ENCODE measurements around the gene EFCAB11. TPM values are rescaled to one million over a fixed set of nuclear protein-coding genes. Genes with fewer than 3 reads are reported as not detected.

Gene EFCAB11
- total RNA-seq, 1 experiment from 2014 or later: 15.5 TPM

GRCh38 chr14:89899917-89900663, 54.4 kb downstream of the EFCAB11 start:
- POLR2A ChIA-PET: no interaction called here
- DNase-seq (ENCODE audit: low spot score): no peak

GRCh38 chr14:89899291-89899690, 55.2 kb downstream of the EFCAB11 start:
- Mint-ChIP-seq H3K36me3 (no peaks in the 10 kb centered on the region), H3K27ac (no peak overlapping the region), H3K4me1 (peaks cover 7% of the 10 kb centered on the region), H3K9me3 (no peaks in the 10 kb centered on the region), H3K4me3 (no peak overlapping the region), H3K27me3 (ENCODE audit: low read depth) (no peaks in the 10 kb centered on the region)
- ChIA-PET CTCF (interaction anchor here (0.5 to 1.5 kb wide), 6 partner anchors 8 to 858 kb away, joined by 3 to 5 read pairs (median 4); no protein-coding TSS in a partner anchor), POLR2A (no interaction called here)
- DNase-seq (ENCODE audit: low spot score) (no peak), ATAC-seq (no peak)
- TF ChIP-seq NFATC4 (CRISPR knock-in tag; IDR thresholded peaks at IDR 0.05): no peak
- no peak for TF ChIP-seq SP1 (CRISPR knock-in tag; conservative IDR thresholded peaks at IDR 0.05)
- TF ChIP-seq NFE2L1 (CRISPR knock-in tag; IDR thresholded peaks at IDR 0.05): no peak
- TF ChIP-seq, protein P1, sequence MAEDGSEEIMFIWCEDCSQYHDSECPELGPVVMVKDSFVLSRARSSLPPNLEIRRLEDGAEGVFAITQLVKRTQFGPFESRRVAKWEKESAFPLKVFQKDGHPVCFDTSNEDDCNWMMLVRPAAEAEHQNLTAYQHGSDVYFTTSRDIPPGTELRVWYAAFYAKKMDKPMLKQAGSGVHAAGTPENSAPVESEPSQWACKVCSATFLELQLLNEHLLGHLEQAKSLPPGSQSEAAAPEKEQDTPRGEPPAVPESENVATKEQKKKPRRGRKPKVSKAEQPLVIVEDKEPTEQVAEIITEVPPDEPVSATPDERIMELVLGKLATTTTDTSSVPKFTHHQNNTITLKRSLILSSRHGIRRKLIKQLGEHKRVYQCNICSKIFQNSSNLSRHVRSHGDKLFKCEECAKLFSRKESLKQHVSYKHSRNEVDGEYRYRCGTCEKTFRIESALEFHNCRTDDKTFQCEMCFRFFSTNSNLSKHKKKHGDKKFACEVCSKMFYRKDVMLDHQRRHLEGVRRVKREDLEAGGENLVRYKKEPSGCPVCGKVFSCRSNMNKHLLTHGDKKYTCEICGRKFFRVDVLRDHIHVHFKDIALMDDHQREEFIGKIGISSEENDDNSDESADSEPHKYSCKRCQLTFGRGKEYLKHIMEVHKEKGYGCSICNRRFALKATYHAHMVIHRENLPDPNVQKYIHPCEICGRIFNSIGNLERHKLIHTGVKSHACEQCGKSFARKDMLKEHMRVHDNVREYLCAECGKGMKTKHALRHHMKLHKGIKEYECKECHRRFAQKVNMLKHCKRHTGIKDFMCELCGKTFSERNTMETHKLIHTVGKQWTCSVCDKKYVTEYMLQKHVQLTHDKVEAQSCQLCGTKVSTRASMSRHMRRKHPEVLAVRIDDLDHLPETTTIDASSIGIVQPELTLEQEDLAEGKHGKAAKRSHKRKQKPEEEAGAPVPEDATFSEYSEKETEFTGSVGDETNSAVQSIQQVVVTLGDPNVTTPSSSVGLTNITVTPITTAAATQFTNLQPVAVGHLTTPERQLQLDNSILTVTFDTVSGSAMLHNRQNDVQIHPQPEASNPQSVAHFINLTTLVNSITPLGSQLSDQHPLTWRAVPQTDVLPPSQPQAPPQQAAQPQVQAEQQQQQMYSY (CRISPR knock-in tag; IDR thresholded peaks at IDR 0.05): no peak
- no peak for TF ChIP-seq ZNF671 (CRISPR knock-in tag; IDR thresholded peaks at IDR 0.05)
- no peak for TF ChIP-seq PRRX2 (CRISPR knock-in tag; IDR thresholded peaks at IDR 0.05)
- no peak for TF ChIP-seq ZNF232 (CRISPR knock-in tag; IDR thresholded peaks at IDR 0.05)
- no peak for TF ChIP-seq SMAD3 (CRISPR knock-in tag; IDR thresholded peaks at IDR 0.05; ENCODE audit: borderline replicate concordance)
- no peak for TF ChIP-seq ZNF512 (CRISPR knock-in tag; IDR thresholded peaks at IDR 0.05; ENCODE audit: borderline replicate concordance)
- TF ChIP-seq CBFB (CRISPR knock-in tag; IDR thresholded peaks at IDR 0.05; ENCODE audit: low read depth): no peak
- TF ChIP-seq, protein P2, sequence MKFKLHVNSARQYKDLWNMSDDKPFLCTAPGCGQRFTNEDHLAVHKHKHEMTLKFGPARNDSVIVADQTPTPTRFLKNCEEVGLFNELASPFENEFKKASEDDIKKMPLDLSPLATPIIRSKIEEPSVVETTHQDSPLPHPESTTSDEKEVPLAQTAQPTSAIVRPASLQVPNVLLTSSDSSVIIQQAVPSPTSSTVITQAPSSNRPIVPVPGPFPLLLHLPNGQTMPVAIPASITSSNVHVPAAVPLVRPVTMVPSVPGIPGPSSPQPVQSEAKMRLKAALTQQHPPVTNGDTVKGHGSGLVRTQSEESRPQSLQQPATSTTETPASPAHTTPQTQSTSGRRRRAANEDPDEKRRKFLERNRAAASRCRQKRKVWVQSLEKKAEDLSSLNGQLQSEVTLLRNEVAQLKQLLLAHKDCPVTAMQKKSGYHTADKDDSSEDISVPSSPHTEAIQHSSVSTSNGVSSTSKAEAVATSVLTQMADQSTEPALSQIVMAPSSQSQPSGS (CRISPR knock-in tag; IDR thresholded peaks at IDR 0.05; ENCODE audit: borderline replicate concordance, low read depth): no peak
- no peak for TF ChIP-seq CDX4 (CRISPR knock-in tag; IDR thresholded peaks at IDR 0.05; ENCODE audit: borderline replicate concordance)
- no peak for TF ChIP-seq SOX15 (CRISPR knock-in tag; IDR thresholded peaks at IDR 0.05)
- TF ChIP-seq CREM (CRISPR knock-in tag; IDR thresholded peaks at IDR 0.05): no peak

More at GRCh38 chr14:89899917-89900663, 54.4 kb downstream of the EFCAB11 start:
- Mint-ChIP-seq H3K4me1 (peaks cover 7% of the 10 kb centered on the region), H3K27ac (0 out of 2 replicates have a peak overlapping the region, but pooled peaks have one; percentile 43), H3K4me3 (no peak overlapping the region), H3K27me3 (ENCODE audit: low read depth) (no peaks in the 10 kb centered on the region), H3K9me3 (no peaks in the 10 kb centered on the region), H3K36me3 (no peaks in the 10 kb centered on the region)
- ATAC-seq: peak; percentile 76
- CTCF ChIA-PET: interaction anchor here (0.5 to 1.5 kb wide), 8 partner anchors 9 to 859 kb away, joined by 3 to 5 read pairs (median 4); no protein-coding TSS in a partner anchor
- TF ChIP-seq, protein P3, sequence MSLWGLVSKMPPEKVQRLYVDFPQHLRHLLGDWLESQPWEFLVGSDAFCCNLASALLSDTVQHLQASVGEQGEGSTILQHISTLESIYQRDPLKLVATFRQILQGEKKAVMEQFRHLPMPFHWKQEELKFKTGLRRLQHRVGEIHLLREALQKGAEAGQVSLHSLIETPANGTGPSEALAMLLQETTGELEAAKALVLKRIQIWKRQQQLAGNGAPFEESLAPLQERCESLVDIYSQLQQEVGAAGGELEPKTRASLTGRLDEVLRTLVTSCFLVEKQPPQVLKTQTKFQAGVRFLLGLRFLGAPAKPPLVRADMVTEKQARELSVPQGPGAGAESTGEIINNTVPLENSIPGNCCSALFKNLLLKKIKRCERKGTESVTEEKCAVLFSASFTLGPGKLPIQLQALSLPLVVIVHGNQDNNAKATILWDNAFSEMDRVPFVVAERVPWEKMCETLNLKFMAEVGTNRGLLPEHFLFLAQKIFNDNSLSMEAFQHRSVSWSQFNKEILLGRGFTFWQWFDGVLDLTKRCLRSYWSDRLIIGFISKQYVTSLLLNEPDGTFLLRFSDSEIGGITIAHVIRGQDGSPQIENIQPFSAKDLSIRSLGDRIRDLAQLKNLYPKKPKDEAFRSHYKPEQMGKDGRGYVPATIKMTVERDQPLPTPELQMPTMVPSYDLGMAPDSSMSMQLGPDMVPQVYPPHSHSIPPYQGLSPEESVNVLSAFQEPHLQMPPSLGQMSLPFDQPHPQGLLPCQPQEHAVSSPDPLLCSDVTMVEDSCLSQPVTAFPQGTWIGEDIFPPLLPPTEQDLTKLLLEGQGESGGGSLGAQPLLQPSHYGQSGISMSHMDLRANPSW (CRISPR knock-in tag; conservative IDR thresholded peaks at IDR 0.05; ENCODE audit: low read depth): no peak
- no peak for TF ChIP-seq ZNF416 (CRISPR knock-in tag; IDR thresholded peaks at IDR 0.05)
- TF ChIP-seq CTCF (IDR thresholded peaks at IDR 0.05): 0 out of 2 replicates have a peak, but pooled peaks have one; percentile 31
